AG04449 (cell line): ENCODE results near the gene CLDN14.

Experiments used
- CTCF ChIA-PET: fragments of 350-600 bp; formaldehyde crosslinking; extraction: SDS; loops from one replicate; lab custom pipeline; 2021; ENCODE audit warnings: antibody characterized with exemption; lab: Yijun Ruan, JAX
- POLR2A ChIA-PET: fragments of 400-600, 350-600 bp; formaldehyde crosslinking; extraction: SDS; loops from one replicate; lab custom pipeline; 2020; ENCODE audit warnings: antibody characterized with exemption, inconsistent platforms; lab: Yijun Ruan, JAX
- DNase-seq: peaks from one replicate; pipeline ENCODE4 v3.0.0-alpha.2; 2010; ENCODE audit warnings: low read depth, low spot score
- H3K4me3 ChIP-seq: 2 replicates; pipeline ENCODE4 v1.5.1; 2011; ENCODE audit warnings: low read depth, mild to moderate bottlenecking, control low read depth, low read length
- TF ChIP-seq, protein P1 (sequence below): IDR thresholded peaks from one replicate; pipeline ENCODE4 v1.5.1; 2011; ENCODE audit warnings: mild to moderate bottlenecking, moderate library complexity, low read length, control low read depth, inconsistent platforms; ENCODE audit not compliant: insufficient read depth; ENCODE audit errors: missing control alignments

The CLDN14 gene

GRCh38 chr21:36473203-36473602, 6.7 kb downstream of the CLDN14 start:
- POLR2A ChIA-PET: interaction anchor here (1.8 kb wide), 1 partner anchor 44 kb away, joined by 9 read pairs; no protein-coding TSS in a partner anchor
- DNase-seq: no peak
- H3K4me3 ChIP-seq: no peak overlapping the region
- TF ChIP-seq, protein P1, sequence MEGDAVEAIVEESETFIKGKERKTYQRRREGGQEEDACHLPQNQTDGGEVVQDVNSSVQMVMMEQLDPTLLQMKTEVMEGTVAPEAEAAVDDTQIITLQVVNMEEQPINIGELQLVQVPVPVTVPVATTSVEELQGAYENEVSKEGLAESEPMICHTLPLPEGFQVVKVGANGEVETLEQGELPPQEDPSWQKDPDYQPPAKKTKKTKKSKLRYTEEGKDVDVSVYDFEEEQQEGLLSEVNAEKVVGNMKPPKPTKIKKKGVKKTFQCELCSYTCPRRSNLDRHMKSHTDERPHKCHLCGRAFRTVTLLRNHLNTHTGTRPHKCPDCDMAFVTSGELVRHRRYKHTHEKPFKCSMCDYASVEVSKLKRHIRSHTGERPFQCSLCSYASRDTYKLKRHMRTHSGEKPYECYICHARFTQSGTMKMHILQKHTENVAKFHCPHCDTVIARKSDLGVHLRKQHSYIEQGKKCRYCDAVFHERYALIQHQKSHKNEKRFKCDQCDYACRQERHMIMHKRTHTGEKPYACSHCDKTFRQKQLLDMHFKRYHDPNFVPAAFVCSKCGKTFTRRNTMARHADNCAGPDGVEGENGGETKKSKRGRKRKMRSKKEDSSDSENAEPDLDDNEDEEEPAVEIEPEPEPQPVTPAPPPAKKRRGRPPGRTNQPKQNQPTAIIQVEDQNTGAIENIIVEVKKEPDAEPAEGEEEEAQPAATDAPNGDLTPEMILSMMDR: no peak
- CTCF ChIA-PET: interaction anchor here (1.0 kb wide), 1 partner anchor 10 kb away, joined by 3 read pairs; no protein-coding TSS in a partner anchor

- no peak overlapping the region for H3K4me3 ChIP-seq
- POLR2A ChIA-PET: no interaction called here
- TF ChIP-seq, protein P1: no peak
- CTCF ChIA-PET: no interaction called here
- DNase-seq: no peak
Measured at GRCh38 chr21:36472377-36472776, 7.5 kb downstream of the CLDN14 start.

- CTCF ChIA-PET: interaction anchor here (0.6 to 1.2 kb wide), 2 partner anchors 32 to 124 kb away, joined by 3 to 5 read pairs; no protein-coding TSS in a partner anchor
- DNase-seq: no peak
- H3K4me3 ChIP-seq: no peak overlapping the region
- POLR2A ChIA-PET: interaction anchor here (0.7 kb wide), 1 partner anchor 34 kb away, joined by 4 read pairs; no protein-coding TSS in a partner anchor
- TF ChIP-seq, protein P1: no peak
Measured at GRCh38 chr21:36471254-36471723, 8.6 kb downstream of the CLDN14 start.

GRCh38 chr21:36470294-36470693, 9.6 kb downstream of the CLDN14 start:
- TF ChIP-seq, protein P1: no peak
- H3K4me3 ChIP-seq: no peak overlapping the region
- ChIA-PET POLR2A (no interaction called here), CTCF (interaction anchor here (1.2 kb wide), 1 partner anchor 33 kb away, joined by 5 read pairs; no protein-coding TSS in a partner anchor)
- no peak for DNase-seq

DNA sequence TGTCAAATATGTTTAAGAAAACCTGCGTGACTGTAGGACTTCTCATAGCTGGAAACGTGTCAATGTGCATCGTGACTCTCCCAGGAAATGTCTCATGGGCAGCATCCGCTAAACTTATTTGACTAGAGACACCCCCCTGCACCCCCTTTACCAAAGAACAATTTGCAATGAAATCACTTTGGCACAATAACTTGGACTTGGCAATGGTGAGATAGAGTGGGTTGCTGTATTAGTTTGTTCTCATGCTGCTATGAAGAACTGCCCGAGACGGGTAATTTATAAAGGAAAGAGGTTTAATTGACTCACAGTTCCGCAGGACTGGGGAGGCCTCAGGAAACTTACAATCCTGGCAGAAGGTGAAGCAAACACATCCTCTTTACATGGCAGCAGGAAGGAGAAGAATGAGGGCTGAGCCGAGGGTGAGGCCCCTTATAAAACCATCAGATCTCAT, 13.8 kb downstream of the CLDN14 start:
- H3K4me3 ChIP-seq: no peak overlapping the region
- DNase-seq: no peak
- TF ChIP-seq, protein P1: no peak
- ChIA-PET POLR2A (no interaction called here), CTCF (no interaction called here)

DNA sequence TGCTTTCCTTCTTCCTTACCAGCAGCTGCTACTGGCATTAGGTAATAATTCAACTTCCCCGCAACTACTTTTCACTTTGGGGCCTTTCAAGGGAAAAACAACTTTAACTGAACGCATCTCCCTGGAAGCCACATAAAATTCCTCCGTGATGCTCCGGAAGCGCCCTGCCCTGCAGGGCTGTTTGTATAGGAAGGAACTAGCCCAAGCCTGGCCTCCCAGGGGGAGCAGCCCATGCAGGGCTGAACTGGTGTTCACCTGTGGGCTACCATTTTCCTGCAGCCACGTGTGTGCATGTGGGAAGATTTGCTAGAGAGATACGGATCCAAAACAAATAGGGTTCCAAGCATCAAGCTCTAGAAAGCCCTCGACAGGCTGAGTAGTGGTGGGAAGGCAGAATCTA, 14.4 kb downstream of the CLDN14 start:
- CTCF ChIA-PET: no interaction called here
- DNase-seq: no peak
- H3K4me3 ChIP-seq: no peak overlapping the region
- POLR2A ChIA-PET: no interaction called here
- TF ChIP-seq, protein P1: no peak
